DND-41 (cell line): ENCODE data around the gene MFSD2A.

Experiments
- CTCF ChIP-seq: IDR thresholded peaks from 2 replicates; pipeline ENCODE4 v1.5.1; 2012; ENCODE audit warnings: borderline replicate concordance, low read length, moderate library complexity, mild to moderate bottlenecking; ENCODE audit not compliant: poor library complexity, severe bottlenecking; ENCODE audit errors: extremely low read depth
- EZH2 ChIP-seq: IDR thresholded peaks from 3 replicates; pipeline ENCODE4 v1.6.1; 2012; ENCODE audit warnings: borderline replicate concordance, low read depth, mild to moderate bottlenecking, moderate library complexity, low read length, inconsistent platforms; ENCODE audit not compliant: severe bottlenecking

GRCh38 chr1:39996396-39997004 lies 41.6 kb downstream of the MFSD2A start:
- no peak for TF ChIP-seq CTCF
- TF ChIP-seq EZH2 = no peak
